GM12891 (cell line): Measurements from ENCODE around the gene TESK2.

Experiments
- PAX5 ChIP-seq: IDR thresholded peaks from 2 replicates; pipeline ENCODE4 v1.6.1; 2011; ENCODE audit warnings: low read length, moderate library complexity, mild to moderate bottlenecking; ENCODE audit not compliant: insufficient read depth, severe bottlenecking
- POLR2A ChIP-seq: IDR thresholded peaks from 2 replicates; pipeline ENCODE4 v1.6.1; 2011; ENCODE audit warnings: low read depth, low read length, control low read depth
- POLR2AphosphoS5 ChIP-seq: IDR thresholded peaks from 2 replicates; pipeline ENCODE4 v1.6.1; 2011; ENCODE audit warnings: low read depth, low read length, control low read depth
- POU2F2 ChIP-seq: IDR thresholded peaks from 2 replicates; pipeline ENCODE4 v1.6.1; 2011; ENCODE audit warnings: low read depth, mild to moderate bottlenecking, control low read depth, low read length, moderate library complexity
- SPI1 ChIP-seq: IDR thresholded peaks from 2 replicates; pipeline ENCODE4 v1.6.1; 2011; ENCODE audit warnings: low read depth, low read length, control low read depth
- TAF1 ChIP-seq: IDR thresholded peaks from 2 replicates; pipeline ENCODE4 v1.6.1; 2011; ENCODE audit warnings: low read depth, low read length, control low read depth

- TF ChIP-seq TAF1 = no peak
- no peak for TF ChIP-seq POLR2AphosphoS5
- TF ChIP-seq POLR2A = no peak
- no peak for TF ChIP-seq SPI1
- no peak for TF ChIP-seq POU2F2
- no peak for TF ChIP-seq PAX5
Measured at GRCh38 chr1:45400049-45400448, 90.9 kb downstream of the TESK2 start.
